Stimulated activated CD8-positive, alpha-beta memory T cell treated with anti-CD3 and anti-CD28 coated beads, Interleukin-7, amount 100 ng/mL, for 1 hour (primary cell): ENCODE measurements around the gene DPH1.

Source experiments
- DNase-seq, 2 donors: peaks; one replicate each; pipeline ENCODE4 v3.0.0-alpha.2; 2020; ENCODE audit warnings: low read depth in 2 of 2

DPH1 gene

DNA sequence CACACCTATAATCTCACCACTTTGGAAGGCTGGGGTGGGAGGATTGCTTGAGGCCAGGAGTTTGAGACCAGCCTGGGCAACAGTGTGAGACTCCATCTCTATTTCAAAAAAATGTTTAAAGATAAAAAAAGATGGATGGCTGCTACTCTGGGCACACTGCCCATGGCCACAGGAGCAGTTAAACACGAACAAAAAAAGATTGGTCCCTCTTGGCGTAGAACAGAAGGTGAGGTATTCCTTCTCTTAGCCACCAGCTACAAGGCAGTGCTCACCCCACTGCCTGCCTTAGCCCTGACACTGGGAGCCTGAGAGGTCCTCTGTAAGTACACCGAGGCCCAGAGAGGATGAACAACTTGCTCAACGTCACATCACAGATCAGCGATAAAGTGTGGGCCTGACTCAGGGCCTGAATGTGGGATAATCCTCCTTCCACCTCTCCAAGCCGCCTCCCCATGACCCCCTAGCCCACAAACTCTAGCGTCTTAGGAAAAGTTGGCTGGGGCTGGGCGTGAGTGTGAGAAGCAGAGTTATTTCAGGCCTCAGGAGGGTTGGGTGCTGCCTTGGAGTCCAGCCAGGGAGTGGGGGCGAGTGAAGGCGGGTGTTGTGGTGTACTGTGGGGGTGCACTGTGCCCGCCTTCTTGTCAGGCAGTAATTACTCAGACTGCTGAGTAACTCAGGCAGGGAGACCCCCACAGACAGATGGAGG, 2.3 kb upstream of the DPH1 start:
- DNase-seq, result no peak

DNA sequence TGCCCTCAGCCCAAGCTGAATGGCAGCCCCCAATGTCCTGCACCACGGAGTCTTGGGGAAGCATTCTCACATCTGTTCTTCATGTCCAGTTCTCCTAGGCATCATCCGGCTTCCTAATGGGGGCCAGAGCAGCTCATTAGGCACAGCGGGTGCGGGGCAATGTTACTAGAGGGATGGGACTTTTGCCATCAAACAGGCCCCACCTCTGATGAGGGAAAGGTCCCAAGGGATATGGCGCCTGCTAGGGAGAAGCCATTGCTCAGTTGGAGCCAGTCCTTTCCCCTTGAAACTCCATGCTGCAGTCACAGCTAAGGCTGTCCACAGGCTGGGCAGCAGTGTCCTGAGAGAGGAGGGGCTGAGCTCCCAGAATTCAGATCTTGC, 1.7 kb upstream of the DPH1 start:
- no peak for DNase-seq

DNA sequence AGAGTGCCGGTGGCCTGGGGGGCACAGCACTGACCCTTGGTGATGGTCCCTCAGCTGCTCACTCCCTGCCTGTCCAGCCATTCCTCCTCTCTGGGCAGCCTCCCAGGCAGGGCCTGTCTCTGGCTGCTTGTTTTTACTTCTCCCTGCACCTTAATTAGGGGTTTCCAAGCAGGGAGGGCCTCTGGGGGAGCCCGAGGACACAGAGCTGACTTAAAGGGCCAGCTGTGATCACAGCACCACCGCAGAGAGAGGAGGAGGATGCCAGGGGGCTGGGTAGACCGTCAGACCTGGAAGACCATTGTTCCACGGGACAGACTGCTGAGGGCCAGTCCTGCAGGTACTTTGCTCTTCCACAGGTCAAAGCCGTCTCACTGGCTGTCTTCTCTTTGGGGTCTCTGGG, 1.2 kb upstream of the DPH1 start:
- no peak for DNase-seq

- DNase-seq, result no peak
Observed at GRCh38 chr17:2030779-2031163, 818 bp downstream of the DPH1 start.

GRCh38 chr17:2033153-2033552, 3.2 kb downstream of the DPH1 start:
- no peak for DNase-seq

- DNase-seq, result no peak
Observed at GRCh38 chr17:2034157-2034556, 4.2 kb downstream of the DPH1 start.

- DNase-seq, result no peak
Observed at GRCh38 chr17:2034806-2035540, 5.0 kb downstream of the DPH1 start.

DNA sequence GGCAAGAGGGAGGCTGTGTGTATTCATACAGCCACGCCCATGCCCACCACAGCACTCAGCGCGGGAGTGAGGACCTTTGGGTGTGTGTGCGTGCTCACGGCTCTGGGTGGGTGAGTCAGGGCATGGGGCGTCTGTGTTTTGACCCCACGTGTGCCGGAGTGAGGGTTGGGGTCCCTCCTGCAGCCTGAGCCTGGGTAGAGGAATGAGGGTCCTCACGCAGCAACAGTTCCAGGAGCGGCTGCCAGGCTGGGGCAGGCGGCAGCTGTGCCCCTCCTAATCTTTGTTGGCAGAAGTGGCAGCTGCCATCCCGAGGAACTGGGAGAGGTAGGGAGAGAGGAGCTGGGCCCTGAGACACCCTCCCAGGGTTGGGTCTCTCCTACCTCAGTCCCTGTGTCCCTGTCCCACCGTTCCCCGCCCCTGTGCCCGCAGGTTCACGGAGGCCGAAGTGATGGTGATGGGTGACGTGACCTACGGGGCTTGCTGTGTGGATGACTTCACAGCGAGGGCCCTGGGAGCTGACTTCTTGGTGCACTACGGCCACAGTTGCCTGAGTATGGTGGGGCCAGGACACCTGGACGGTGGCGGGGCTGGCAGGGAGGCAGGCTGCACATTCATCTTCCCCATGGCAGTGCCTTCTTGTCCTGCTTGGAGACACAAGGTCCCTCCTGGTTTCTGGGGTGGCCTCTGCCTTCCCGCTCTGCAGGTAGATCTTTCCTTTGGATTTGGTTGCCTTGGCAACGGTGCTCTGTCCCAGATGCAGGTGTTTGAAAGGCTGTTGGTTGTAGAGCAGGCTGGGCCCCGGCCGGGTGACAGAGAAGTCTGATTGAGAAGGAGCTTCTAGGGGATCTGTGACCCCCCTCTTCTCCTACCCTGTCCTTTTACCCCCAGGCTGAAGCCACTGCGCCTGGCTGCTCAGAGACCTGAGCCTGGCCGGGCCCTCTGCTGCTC, 5.9 kb downstream of the DPH1 start:
- DNase-seq, result no peak

DNA sequence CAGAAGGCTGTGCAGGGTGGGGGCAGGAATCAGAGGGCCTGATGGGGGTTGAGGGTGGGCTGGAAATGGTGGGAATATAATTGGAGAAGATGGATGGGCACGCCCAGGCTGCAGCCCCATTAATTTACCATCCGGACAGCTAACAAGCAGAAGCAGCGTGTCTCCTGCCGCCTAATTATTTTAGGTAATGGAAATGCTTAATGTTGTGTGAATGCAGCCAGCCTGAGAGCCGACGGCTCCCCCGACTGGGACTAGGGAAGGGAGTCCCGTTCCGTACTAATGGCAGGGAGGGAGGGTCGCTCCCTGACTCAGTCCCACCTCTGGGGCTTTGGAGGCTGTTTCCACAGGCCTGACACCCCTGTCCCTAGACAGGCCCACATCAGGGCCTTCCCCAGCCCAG, 7.2 kb downstream of the DPH1 start:
- no peak for DNase-seq

DNA sequence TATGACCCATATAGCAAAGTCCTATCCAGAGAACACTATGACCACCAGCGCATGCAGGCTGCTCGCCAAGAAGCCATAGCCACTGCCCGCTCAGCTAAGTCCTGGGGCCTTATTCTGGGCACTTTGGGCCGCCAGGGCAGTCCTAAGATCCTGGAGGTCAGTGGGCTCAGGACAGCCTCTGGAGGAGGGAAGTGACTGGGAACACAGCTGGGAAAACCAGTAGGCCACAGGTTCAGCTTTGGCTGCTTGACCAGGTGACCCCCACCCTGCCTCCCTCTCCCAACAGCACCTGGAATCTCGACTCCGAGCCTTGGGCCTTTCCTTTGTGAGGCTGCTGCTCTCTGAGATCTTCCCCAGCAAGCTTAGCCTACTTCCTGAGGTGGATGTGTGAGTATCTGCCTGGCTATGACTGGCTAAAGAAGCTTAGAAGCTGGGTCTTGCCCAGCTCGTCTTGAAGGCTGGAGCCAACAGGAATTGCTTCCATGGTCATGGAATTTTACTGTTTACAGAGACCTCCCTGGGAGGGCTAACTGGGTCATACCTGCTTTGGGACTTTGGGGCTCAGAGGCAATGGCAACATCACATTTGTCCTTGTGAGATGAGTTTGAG, 10.4 kb downstream of the DPH1 start:
- no peak for DNase-seq

GRCh38 chr17:2040942-2041560, 11.1 kb downstream of the DPH1 start:
- no peak for DNase-seq

GRCh38 chr17:2041561-2042389, 11.8 kb downstream of the DPH1 start, which contains the start of gene OVCA2:
OVCA2 (plus strand) TSS chr17:2042022; CDS start chr17:2042048, 26 bp downstream.
- peak; percentile 94 to 98 for DNase-seq

DNA sequence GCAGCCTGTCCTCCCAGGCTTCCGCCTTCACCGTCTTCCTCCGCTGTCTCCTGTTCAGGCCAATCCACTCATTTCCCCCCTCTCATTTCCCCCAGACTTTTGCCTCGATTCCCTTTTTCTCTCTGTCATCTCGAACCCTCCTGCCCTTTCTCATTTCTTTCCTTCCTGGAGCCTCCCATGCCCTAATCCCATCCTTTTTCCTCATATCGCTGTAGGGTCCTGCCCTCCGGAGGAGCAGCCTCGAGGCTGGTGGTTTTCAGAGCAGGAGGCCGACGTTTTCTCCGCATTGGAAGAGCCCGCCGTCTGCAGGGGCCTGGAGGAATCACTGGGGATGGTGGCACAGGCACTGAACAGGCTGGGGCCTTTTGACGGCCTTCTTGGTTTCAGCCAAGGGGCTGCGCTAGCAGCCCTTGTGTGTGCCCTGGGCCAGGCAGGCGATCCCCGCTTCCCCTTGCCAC, 12.5 kb downstream of the DPH1 start:
- DNase-seq, result no peak

DNA sequence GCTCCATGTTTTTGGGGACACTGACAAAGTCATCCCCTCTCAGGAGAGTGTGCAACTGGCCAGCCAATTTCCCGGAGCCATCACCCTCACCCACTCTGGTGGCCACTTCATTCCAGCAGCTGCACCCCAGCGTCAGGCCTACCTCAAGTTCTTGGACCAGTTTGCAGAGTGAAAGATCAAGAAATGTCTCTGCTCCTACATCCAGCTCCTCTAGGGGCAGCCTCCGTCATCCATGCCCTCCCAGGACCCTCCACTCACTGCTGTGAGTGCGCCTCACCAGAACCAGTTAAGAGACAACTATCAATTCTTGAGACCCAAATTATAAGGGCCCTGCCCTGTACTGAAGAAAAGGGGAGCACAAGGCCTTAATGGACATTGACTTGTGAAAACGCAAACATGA, 13.0 kb downstream of the DPH1 start:
- no peak for DNase-seq

- no peak for DNase-seq
Observed at GRCh38 chr17:2043785-2044184, 13.8 kb downstream of the DPH1 start.

- DNase-seq, result no peak
Observed at GRCh38 chr17:2044263-2044894, 14.4 kb downstream of the DPH1 start.

DNA sequence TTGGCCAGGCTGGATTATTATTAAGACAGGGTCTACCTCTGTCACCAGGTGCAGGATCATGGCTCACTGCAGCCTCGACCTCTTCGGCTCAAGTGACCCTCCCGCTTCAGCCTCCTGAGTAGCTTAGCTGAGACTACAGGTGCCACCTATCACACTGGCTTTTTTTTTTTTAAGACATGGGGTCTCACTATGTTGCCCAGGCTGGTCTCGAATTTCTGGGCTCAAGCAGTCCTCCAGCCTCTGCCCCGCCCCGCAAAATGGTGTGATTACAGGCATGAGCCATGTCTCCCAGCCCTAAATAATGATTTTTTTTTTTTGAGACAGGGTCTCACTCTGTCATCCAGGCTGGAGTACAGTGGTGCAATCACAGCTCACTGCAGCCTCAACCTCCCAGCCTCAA, 17.6 kb downstream of the DPH1 start:
- DNase-seq, result no peak

DNA sequence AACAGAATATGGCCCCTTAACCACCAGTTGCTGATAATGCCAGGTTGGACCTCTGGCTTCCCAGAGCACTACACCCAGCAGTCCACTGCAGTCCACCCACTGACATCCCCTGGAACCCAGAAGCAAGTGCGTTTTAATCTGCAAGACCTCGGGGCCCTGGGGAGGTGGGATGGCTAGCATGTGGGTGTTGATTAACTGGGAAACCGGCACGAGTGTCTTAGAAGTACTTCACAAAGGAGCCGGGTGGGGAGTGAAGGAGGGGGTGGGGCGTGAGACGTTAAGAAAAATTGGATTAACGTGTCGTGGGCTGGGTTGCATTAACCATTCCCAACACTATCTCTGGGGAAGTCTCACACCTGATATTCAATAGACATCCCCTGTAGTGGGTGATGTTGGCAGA, 18.9 kb downstream of the DPH1 start:
- no peak for DNase-seq

GRCh38 chr17:2049333-2050299, 19.7 kb downstream of the DPH1 start:
- DNase-seq, result peak; percentile 84 to 87
